Midbrain (tissue), 1 donor: ENCODE data around the gene RBM4.
"Not testable (repeated sequence)": the region's sequence is repeated elsewhere in the genome, so short reads cannot be mapped to it uniquely, and the experiment has no call there.

ENCODE experiments used
- DNase-seq: peaks from one replicate; lab custom pipeline; 2025; lab: John Stamatoyannopoulos, UW

Gene RBM4

GRCh38 chr11:66638177-66639065, at the start of gene RBM4:
Gene RBM4 (plus strand): TSS chr11:66638703. CDS start chr11:66639712, 1,009 bp downstream.
- DNase-seq: peak; percentile 100

- DNase-seq: not testable (repeated sequence)
Observed at GRCh38 chr11:66589315-66589714, 49.2 kb upstream of the RBM4 start.

GRCh38 chr11:66589996-66590675, 48.4 kb upstream of the RBM4 start:
- DNase-seq: no peak

- DNase-seq: no peak
Observed at GRCh38 chr11:66591175-66591574, 47.3 kb upstream of the RBM4 start.

GRCh38 chr11:66592457-66593302, 45.8 kb upstream of the RBM4 start, which contains the start of the genes CCDC87 and CCS:
Gene CCDC87 (minus strand): TSS chr11:66593063. CDS start chr11:66593015, 48 bp downstream.
Gene CCS (plus strand): TSS chr11:66593185. CDS start chr11:66593262, 77 bp downstream.
- DNase-seq: peak; percentile 96

- DNase-seq: no peak
Observed at GRCh38 chr11:66593303-66593635, 45.2 kb upstream of the RBM4 start.

GRCh38 chr11:66593650-66594049, 44.9 kb upstream of the RBM4 start:
- DNase-seq: no peak

- DNase-seq: peak; percentile 42
Observed at GRCh38 chr11:66595245-66595904, 43.1 kb upstream of the RBM4 start.

- DNase-seq: no peak
Observed at GRCh38 chr11:66598993-66599392, 39.5 kb upstream of the RBM4 start.

- no peak for DNase-seq
Observed at GRCh38 chr11:66600219-66600618, 38.3 kb upstream of the RBM4 start.

GRCh38 chr11:66600631-66601233, 37.8 kb upstream of the RBM4 start:
- no peak for DNase-seq

- DNase-seq: no peak
Observed at GRCh38 chr11:66603072-66603471, 35.4 kb upstream of the RBM4 start.

GRCh38 chr11:66604155-66604554, 34.3 kb upstream of the RBM4 start:
- no peak for DNase-seq

- DNase-seq: not testable (repeated sequence)
Observed at GRCh38 chr11:66606608-66607007, 31.9 kb upstream of the RBM4 start.

GRCh38 chr11:66607126-66607834, 31.2 kb upstream of the RBM4 start:
- DNase-seq: peak; percentile 79

GRCh38 chr11:66609721-66610617, 28.5 kb upstream of the RBM4 start:
- DNase-seq: no peak

- DNase-seq: no peak
Observed at GRCh38 chr11:66612458-66612857, 26.0 kb upstream of the RBM4 start.

- DNase-seq: no peak
Observed at GRCh38 chr11:66614073-66614472, 24.4 kb upstream of the RBM4 start.

- peak; percentile 99 for DNase-seq
Observed at GRCh38 chr11:66616379-66617154, 21.9 kb upstream of the RBM4 start, which contains the start of gene RBM14. Gene RBM14 (plus strand): TSS chr11:66616630. CDS start chr11:66616721, 91 bp downstream.
